H1 (cell line): ENCODE data around the gene TLR9.

Experiments used
- POLR2AphosphoS5 ChIP-seq: IDR thresholded peaks from 2 replicates; pipeline ENCODE4 v1.6.1; 2011; ENCODE audit warnings: low read depth, low read length
- SIN3A ChIP-seq, 2 experiments: IDR thresholded peaks in 1 of 2; conservative IDR thresholded peaks in 1 of 2; 2 replicates each; pipeline ENCODE4 v1.6.1; 2011 to 2012; ENCODE audit warnings: low read length in 2 of 2, improper control_type of control experiment in 1 of 2, low read depth in 1 of 2, mild to moderate bottlenecking in 1 of 2

DNA sequence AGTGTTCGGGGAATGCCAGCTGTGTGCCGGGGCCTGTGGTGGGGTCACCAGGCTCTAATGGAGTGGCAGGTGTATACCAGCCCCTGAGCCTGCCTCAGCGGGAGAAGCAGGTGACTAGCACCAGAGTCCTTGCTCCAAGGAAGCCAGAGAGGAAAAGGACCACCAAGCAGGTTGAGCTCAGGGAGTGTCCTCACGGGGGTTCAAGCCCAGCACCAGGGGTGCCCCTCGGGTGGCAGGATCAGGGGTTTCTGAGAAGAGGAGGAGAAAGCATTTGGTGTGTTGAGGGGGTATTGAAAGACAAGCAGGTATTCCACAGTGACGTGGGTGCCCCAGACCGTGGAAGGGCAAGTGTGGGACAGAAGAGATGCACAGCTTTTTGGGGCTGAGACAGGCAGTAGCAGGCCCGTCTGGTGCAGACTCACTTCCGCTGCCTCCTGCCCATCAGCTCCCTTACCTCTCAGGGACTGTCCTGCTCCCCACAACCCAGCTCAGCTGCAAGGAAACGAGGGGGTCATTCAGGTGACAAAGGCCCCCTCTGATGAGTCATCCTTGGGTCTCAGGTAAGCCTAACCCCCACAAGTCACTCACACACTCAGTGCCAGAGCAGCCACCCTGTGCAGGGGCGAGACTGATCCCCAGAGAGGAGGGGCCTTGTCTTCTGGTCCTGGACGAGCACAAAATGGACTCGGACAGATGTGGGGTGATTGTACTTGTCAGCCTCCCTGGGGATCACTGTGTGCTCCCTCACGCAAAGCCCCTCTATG is 49.8 kb downstream of the TLR9 start:
- no peak for TF ChIP-seq POLR2AphosphoS5
- TF ChIP-seq SIN3A (conservative IDR thresholded peaks at IDR 0.05 in 1 of 2, IDR thresholded peaks at IDR 0.05 in 1 of 2; ENCODE audit: low read depth in 1 of 2, low read length in 2 of 2) = no peak
